HG02798 (cell line): ENCODE data around the gene UBQLNL.
A peak's percentile ranks its signal among the peaks of the same experiment; 100 is the strongest.

Experiments used
- ATAC-seq: cut with Tn5 transposase; IDR thresholded peaks from one replicate; pipeline ENCODE4 v1.9.1; 2021; ENCODE audit warnings: mild to moderate bottlenecking; ENCODE audit not compliant: unreplicated experiment, poor library complexity

Gene UBQLNL

GRCh38 chr11:5516599-5516998 is at the start of gene UBQLNL:
Gene UBQLNL, minus strand, starts transcription at chr11:5516699. Its CDS starts 258 bp downstream, at chr11:5516441.
- no peak for ATAC-seq

- ATAC-seq: no peak
Measured at GRCh38 chr11:5564259-5565019, 47.9 kb upstream of the UBQLNL start.

GRCh38 chr11:5557751-5558150 is 41.3 kb upstream of the UBQLNL start:
- ATAC-seq: no peak

GRCh38 chr11:5556596-5557188 is 40.2 kb upstream of the UBQLNL start:
- ATAC-seq: no peak

GRCh38 chr11:5553343-5553742 is 36.8 kb upstream of the UBQLNL start:
- ATAC-seq: no peak

- peak; percentile 70 for ATAC-seq
Measured at GRCh38 chr11:5550440-5551095, 34.1 kb upstream of the UBQLNL start.

GRCh38 chr11:5548440-5548839 is 31.9 kb upstream of the UBQLNL start, which contains the start of gene OR52H1:
Gene OR52H1, minus strand, starts transcription at chr11:5548540. Its CDS starts 3,035 bp downstream, at chr11:5545505.
- no peak for ATAC-seq

- ATAC-seq: peak; percentile 64
Measured at GRCh38 chr11:5547982-5548381, 31.5 kb upstream of the UBQLNL start.

GRCh38 chr11:5546457-5546856 is 30.0 kb upstream of the UBQLNL start:
- ATAC-seq: no peak

- no peak for ATAC-seq
Measured at GRCh38 chr11:5541427-5541826, 24.9 kb upstream of the UBQLNL start.

- no peak for ATAC-seq
Measured at GRCh38 chr11:5536482-5536881, 20.0 kb upstream of the UBQLNL start.

- ATAC-seq: no peak
Measured at GRCh38 chr11:5534046-5534445, 17.5 kb upstream of the UBQLNL start.

GRCh38 chr11:5531053-5531831 is 14.7 kb upstream of the UBQLNL start:
- no peak for ATAC-seq

- ATAC-seq: no peak
Measured at GRCh38 chr11:5528495-5528894, 12.0 kb upstream of the UBQLNL start.

GRCh38 chr11:5527716-5528115 is 11.2 kb upstream of the UBQLNL start:
- no peak for ATAC-seq

- ATAC-seq: no peak
Measured at GRCh38 chr11:5524756-5525155, 8.3 kb upstream of the UBQLNL start.

GRCh38 chr11:5522308-5522707 is 5.8 kb upstream of the UBQLNL start:
- no peak for ATAC-seq

- ATAC-seq: no peak
Measured at GRCh38 chr11:5521540-5521939, 5.0 kb upstream of the UBQLNL start.

- ATAC-seq: no peak
Measured at GRCh38 chr11:5514841-5515240, 1.7 kb downstream of the UBQLNL start.

- no peak for ATAC-seq
Measured at GRCh38 chr11:5509803-5510202, 6.7 kb downstream of the UBQLNL start, which contains the start of gene UBQLN3. Gene UBQLN3, minus strand, starts transcription at chr11:5509957. Its CDS starts 399 bp downstream, at chr11:5509558.
